B cell (primary cell): ENCODE results near the gene CACNB2. TPM values are rescaled to one million over a fixed set of nuclear protein-coding genes. Genes with fewer than 3 reads are reported as not detected.

Experiments used
- ATAC-seq: fragments of 200-7000 bp; cut with Tn5 transposase; one replicate; pipeline ENCODE4 v1.10.0; 2021; ENCODE audit warnings: low read depth, mild to moderate bottlenecking, moderate number of reproducible peaks, moderate library complexity
- CTCF ChIA-PET: fragments of 350-600 bp; sonication (Branson Sonifier 250); formaldehyde crosslinking; loops from one replicate; lab custom pipeline; 2021; ENCODE audit warnings: antibody characterized with exemption, inconsistent platforms; lab: Charles Lee
- POLR2A ChIA-PET: fragments of 350-600 bp; sonication (Branson Sonifier 250); formaldehyde crosslinking; loops from one replicate; lab custom pipeline; 2021; ENCODE audit warnings: antibody characterized with exemption; lab: Charles Lee
- DNase-seq: peaks from one replicate; pipeline ENCODE4 v3.0.0; 2013
- H2AFZ ChIP-seq: 2 replicates; pipeline ENCODE4 v1.6.1; 2012; ENCODE audit warnings: mild to moderate bottlenecking, low read depth, low read length; ENCODE audit not compliant: insufficient read depth, poor library complexity, severe bottlenecking
- H3K27ac ChIP-seq, 2 donors: 1 replicate in 1 of 2; 2 replicates in 1 of 2; pipeline ENCODE4 v1.5.1; 2012 to 2013; ENCODE audit warnings: low read length in 2 of 2, mild to moderate bottlenecking in 2 of 2, moderate library complexity in 1 of 2
- H3K27me3 ChIP-seq, 4 experiments: fragments of 200-600 bp in 1 of 4; sonication (generic) in 1 of 4; replicated peaks in 1 of 4; 1 replicate in 2 of 4; 2 replicates in 2 of 4; pipeline versions ENCODE4 v1.6.1 to v1.7.0; 2013 to 2016; ENCODE audit warnings: low read length in 3 of 4, mild to moderate bottlenecking in 2 of 4, mixed read lengths in 1 of 4, moderate library complexity in 1 of 4; ENCODE audit not compliant: insufficient read depth in 4 of 4, control insufficient read depth in 3 of 4; ENCODE audit errors: control extremely low read depth in 1 of 4
- H3K36me3 ChIP-seq, 2 experiments: replicated peaks in 1 of 2; 1 replicate in 1 of 2; 2 replicates in 1 of 2; pipeline versions ENCODE4 v1.6.1 to v1.7.1; 2013; ENCODE audit warnings: low read length in 1 of 2; ENCODE audit not compliant: insufficient read depth in 2 of 2, control insufficient read depth in 1 of 2; ENCODE audit errors: control extremely low read depth in 1 of 2, extremely low read depth in 1 of 2
- H3K4me1 ChIP-seq, 2 donors: fragments of 200-600 bp in 1 of 2; sonication (generic) in 1 of 2; 1 replicate in 1 of 2; 2 replicates in 1 of 2; pipeline versions ENCODE4 v1.5.1 to v1.6.1; 2013 to 2017; ENCODE audit warnings: low read length in 2 of 2; ENCODE audit not compliant: control insufficient read depth in 2 of 2, insufficient read depth in 2 of 2
- H3K4me2 ChIP-seq: replicated peaks from 2 replicates; pipeline ENCODE3; 2012; ENCODE audit warnings: mild to moderate bottlenecking, low read depth, low read length; ENCODE audit not compliant: poor library complexity, severe bottlenecking
- H3K4me3 ChIP-seq, 5 experiments: fragments of 200-600 bp in 1 of 5; sonication (generic) in 1 of 5; 1 replicate in 3 of 5; 2 replicates in 2 of 5; pipeline versions ENCODE4 v1.5.1 to v1.7.0; 2011 to 2016; ENCODE audit warnings: low read length in 4 of 5, mild to moderate bottlenecking in 4 of 5, low read depth in 2 of 5, control low read depth in 1 of 5, moderate library complexity in 1 of 5; ENCODE audit not compliant: insufficient read depth in 1 of 5; ENCODE audit errors: control extremely low read depth in 1 of 5, extremely low read depth in 1 of 5
- H3K79me2 ChIP-seq: fragments of 200-600 bp; sonication (generic); one replicate; pipeline ENCODE4 v1.6.0; 2016; ENCODE audit warnings: low read length; ENCODE audit not compliant: control insufficient read depth, insufficient read depth
- H3K9ac ChIP-seq: fragments of 200-600 bp; sonication (generic); 2 replicates; pipeline ENCODE4 v1.6.1; 2017; ENCODE audit warnings: mild to moderate bottlenecking, low read length, moderate library complexity
- H3K9me3 ChIP-seq, 3 donors: one replicate each; pipeline versions ENCODE4 v1.6.1 to v1.7.1; 2013; ENCODE audit warnings: low read length in 2 of 3; ENCODE audit not compliant: control insufficient read depth in 2 of 3, insufficient read depth in 1 of 3; ENCODE audit errors: control extremely low read depth in 1 of 3
- H4K20me1 ChIP-seq: 2 replicates; pipeline ENCODE4 v1.6.0; 2012; ENCODE audit warnings: mild to moderate bottlenecking, low read length; ENCODE audit not compliant: insufficient read depth, control insufficient read depth, poor library complexity, severe bottlenecking
- H3K27ac Mint-ChIP-seq: one replicate; pipeline ENCODE4 v1.8.0; 2021; ENCODE audit warnings: mixed read lengths
- H3K27me3 Mint-ChIP-seq: one replicate; pipeline ENCODE4 v1.8.0; 2021; ENCODE audit warnings: mixed read lengths
- H3K4me1 Mint-ChIP-seq: one replicate; pipeline ENCODE4 v1.8.0; 2021; ENCODE audit warnings: mixed read lengths
- H3K4me3 Mint-ChIP-seq: one replicate; pipeline ENCODE4 v1.8.0; 2021; ENCODE audit warnings: mixed read lengths
- H3K9me3 Mint-ChIP-seq: one replicate; pipeline ENCODE4 v1.8.0; 2022; ENCODE audit warnings: mixed read lengths; ENCODE audit not compliant: insufficient read depth
- EZH2 ChIP-seq: IDR thresholded peaks from 2 replicates; pipeline ENCODE4 v1.6.1; 2012; ENCODE audit warnings: borderline replicate concordance, low read depth, mild to moderate bottlenecking, moderate library complexity, low read length; ENCODE audit not compliant: insufficient read depth, poor library complexity, severe bottlenecking
- WGBS: methylation state at CpG from one replicate; pipeline ENCODE4 v1.1.5; 2013; ENCODE audit warnings: missing lambda C conversion rate; ENCODE audit not compliant: insufficient coverage; 5-methylcytosine and 5-hydroxymethylcytosine counted together
- intact Hi-C: fragments of 100-400 bp; cut with micrococcal nuclease; formaldehyde crosslinking; loops from one replicate; pipeline ENCODE4 v1.10.0; 2022
- polyA plus RNA-seq: library from polyadenylated mRNA; depleted of rRNA; stranded (reverse); fragments of >200 nt; gene quantifications from 2 replicates; pipeline ENCODE4 v1.2.3, GENCODE V29; 2012
- total RNA-seq, 2 donors: library from RNA; stranded (reverse); fragments of 120-200 nt in 1 of 2; gene quantifications; 1 replicate in 1 of 2; 2 replicates in 1 of 2; pipeline versions ENCODE4 v1.2.3 to v1.2.4, GENCODE V29; 2013 to 2022
- TF ChIP-seq, protein P1 (sequence below): fragments of 200-600 bp; IDR thresholded peaks from one replicate; pipeline ENCODE4 v1.8.0; 2022; ENCODE audit warnings: antibody characterized with exemption, mild to moderate bottlenecking

Gene CACNB2
- total and polyA plus RNA-seq, 2 donors (not counting 1 experiment from before 2014, with no cell fraction given), result not detected

DNA sequence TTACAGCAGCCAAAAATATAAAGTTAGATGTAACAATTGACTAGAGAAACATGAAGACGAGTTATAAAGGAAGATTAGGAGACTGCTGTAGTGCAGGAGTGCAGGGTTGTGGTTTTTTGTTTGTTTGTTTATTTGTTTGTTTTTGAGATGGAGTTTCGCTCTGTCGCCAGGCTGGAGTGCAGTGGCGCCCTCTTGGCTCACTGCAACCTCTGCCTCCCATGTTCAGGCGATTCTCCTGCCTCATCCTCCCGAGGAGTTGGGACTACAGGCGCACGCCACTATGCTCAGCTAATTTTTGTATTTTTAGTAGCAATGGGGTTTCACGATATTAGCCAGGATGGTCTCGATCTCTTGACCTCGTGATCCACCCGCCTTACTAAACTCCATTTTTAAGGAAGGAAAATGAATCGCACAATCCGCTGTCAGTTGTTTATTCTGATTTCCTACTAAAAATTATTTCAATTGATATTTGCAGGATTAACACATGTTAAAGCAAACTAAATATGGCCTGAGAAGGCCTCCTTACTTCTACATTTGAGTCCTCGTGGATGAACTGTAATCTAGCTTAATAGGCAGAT lies 277.8 kb downstream of the CACNB2 start:
- intact Hi-C loops, result no loop called here
- ChIA-PET CTCF (no interaction called here), POLR2A (no interaction called here)
- no peak overlapping the region for H3K4me3 ChIP-seq
- H3K27ac ChIP-seq, result no peak overlapping the region
- Mint-ChIP-seq H3K27ac (no peak overlapping the region), H3K27me3 (no peaks in the 10 kb centered on the region), H3K4me3 (no peak overlapping the region), H3K9me3 (no peaks in the 10 kb centered on the region), H3K4me1 (peaks cover 9% of the 10 kb centered on the region)
- DNase-seq (no peak), ATAC-seq (no peak)
- H3K79me2 ChIP-seq, result no peaks in the 10 kb centered on the region
- no peak overlapping the region for H3K4me2 ChIP-seq
- H4K20me1 ChIP-seq, result no peaks in the 10 kb centered on the region
- H3K9me3 ChIP-seq, result no peaks in the 10 kb centered on the region
- TF ChIP-seq EZH2, result no peak
- TF ChIP-seq, protein P1, sequence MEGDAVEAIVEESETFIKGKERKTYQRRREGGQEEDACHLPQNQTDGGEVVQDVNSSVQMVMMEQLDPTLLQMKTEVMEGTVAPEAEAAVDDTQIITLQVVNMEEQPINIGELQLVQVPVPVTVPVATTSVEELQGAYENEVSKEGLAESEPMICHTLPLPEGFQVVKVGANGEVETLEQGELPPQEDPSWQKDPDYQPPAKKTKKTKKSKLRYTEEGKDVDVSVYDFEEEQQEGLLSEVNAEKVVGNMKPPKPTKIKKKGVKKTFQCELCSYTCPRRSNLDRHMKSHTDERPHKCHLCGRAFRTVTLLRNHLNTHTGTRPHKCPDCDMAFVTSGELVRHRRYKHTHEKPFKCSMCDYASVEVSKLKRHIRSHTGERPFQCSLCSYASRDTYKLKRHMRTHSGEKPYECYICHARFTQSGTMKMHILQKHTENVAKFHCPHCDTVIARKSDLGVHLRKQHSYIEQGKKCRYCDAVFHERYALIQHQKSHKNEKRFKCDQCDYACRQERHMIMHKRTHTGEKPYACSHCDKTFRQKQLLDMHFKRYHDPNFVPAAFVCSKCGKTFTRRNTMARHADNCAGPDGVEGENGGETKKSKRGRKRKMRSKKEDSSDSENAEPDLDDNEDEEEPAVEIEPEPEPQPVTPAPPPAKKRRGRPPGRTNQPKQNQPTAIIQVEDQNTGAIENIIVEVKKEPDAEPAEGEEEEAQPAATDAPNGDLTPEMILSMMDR, result no peak
- 100% methylated on average over 6 of the region's 15 CpGs for WGBS
- no peaks in the 10 kb centered on the region for H3K36me3 ChIP-seq
- H3K27me3 ChIP-seq, result no peaks in the 10 kb centered on the region
- no peak overlapping the region for H3K9ac ChIP-seq
- peak overlapping the region; percentile 32 for H2AFZ ChIP-seq
- peaks cover 0 to 7% of the 10 kb centered on the region in 2 donors for H3K4me1 ChIP-seq

- H3K9ac ChIP-seq, result no peak overlapping the region
- H3K4me2 ChIP-seq, result no peak overlapping the region
- Mint-ChIP-seq H3K27me3 (no peaks in the 10 kb centered on the region), H3K4me3 (no peak overlapping the region), H3K27ac (no peak overlapping the region), H3K4me1 (peaks cover 9% of the 10 kb centered on the region), H3K9me3 (no peaks in the 10 kb centered on the region)
- no peaks in the 10 kb centered on the region for H3K27me3 ChIP-seq
- TF ChIP-seq, protein P1, result no peak
- TF ChIP-seq EZH2, result no peak
- no peaks in the 10 kb centered on the region for H4K20me1 ChIP-seq
- no peaks in the 10 kb centered on the region for H3K9me3 ChIP-seq
- DNase-seq, result no peak
- ATAC-seq, result no peak
- ChIA-PET CTCF (no interaction called here), POLR2A (no interaction called here)
- H3K4me1 ChIP-seq, result peaks cover 0 to 7% of the 10 kb centered on the region in 2 donors
- WGBS, result 35% methylated on average over 5 of the region's 9 CpGs
- no peaks in the 10 kb centered on the region for H3K79me2 ChIP-seq
- intact Hi-C loops, result no loop called here
- H2AFZ ChIP-seq, result peak overlapping the region; percentile 32
- H3K27ac ChIP-seq, result no peak overlapping the region
- no peaks in the 10 kb centered on the region for H3K36me3 ChIP-seq
- H3K4me3 ChIP-seq, result no peak overlapping the region
These were observed 278.5 kb downstream of the CACNB2 start for GRCh38 chr10:18418541-18419215.
